ENCODE data around the gene WWOX.

GRCh38 chr16:78461087-78461486 is 361.6 kb downstream of the WWOX start:
- TF ChIP-seq EP300 (IDR thresholded peaks at IDR 0.05) (no peak), CTCF (IDR thresholded peaks at IDR 0.05) (no peak)
